Measurements from ENCODE around the gene PRR20E.
"Not testable (repeated sequence)": the region's sequence is repeated elsewhere in the genome, so short reads cannot be mapped to it uniquely, and the experiment has no call there.

The PRR20E gene

GRCh38 chr13:57166897-57167296 lies at the start of gene PRR20E:
Gene PRR20E, plus strand, starts transcription at chr13:57167197. Its CDS starts 387 bp downstream, at chr13:57167584.
- not testable (repeated sequence) for DNase-seq (ENCODE audit: low spot score)

DNA sequence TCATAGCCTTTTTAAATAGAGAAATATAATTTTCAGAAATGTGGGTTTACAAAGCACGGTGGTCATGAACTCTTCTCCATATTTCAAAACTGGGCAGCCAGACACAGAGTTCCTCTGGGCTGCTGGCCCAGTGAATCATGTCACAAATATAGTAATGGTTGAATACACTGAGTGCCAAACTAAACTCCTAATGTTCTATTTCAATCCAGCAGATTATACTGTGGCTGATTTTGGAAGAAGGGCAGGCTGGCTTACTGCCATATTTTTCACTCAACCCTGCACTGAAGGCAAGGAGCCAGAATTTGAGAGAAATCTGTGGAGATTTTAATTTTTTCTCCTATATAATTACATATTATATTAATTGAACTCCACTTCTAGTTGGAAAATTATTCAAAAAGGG lies 43.3 kb upstream of the PRR20E start:
- DNase-seq (ENCODE audit: low spot score): no peak

DNA sequence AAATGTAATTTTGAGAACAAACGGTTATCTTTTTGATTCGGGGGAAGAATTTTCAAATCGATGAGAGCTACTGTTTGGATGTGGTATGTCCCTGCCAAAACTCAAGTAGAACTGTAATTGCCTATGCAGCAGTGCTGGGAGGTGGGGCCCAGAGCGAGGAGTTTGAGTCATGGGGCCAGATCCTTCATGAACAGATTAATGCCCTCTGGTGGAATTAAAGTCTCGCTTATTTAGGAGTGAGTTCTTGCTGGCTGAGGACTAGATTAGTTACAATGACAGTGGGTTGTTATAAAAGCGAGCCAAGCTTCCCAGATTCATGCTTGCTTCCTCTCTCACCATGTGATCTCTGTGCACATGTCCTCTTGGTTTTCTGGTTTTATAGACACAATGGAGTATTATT lies 38.1 kb upstream of the PRR20E start:
- no peak for DNase-seq (ENCODE audit: low spot score)

DNA sequence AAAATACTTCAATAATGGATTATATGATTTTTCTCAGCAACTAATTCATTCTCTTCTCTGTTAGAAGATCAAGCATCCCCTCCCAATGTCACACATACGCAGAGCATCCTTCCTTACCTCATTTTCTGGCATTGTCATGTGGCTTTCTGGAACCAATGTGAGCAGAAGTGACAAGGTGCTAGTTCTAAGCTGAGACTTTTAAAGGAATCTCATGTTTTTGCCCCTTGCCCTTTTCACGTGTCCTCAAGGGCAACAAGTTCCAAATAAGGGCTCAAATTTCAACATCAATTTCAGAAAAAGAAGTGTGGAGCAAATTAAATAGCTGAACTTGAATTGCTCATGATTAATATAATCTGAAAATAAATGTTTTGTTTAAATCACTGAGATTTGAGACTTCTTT lies 30.9 kb upstream of the PRR20E start:
- DNase-seq (ENCODE audit: low spot score): no peak

- DNase-seq (ENCODE audit: low spot score): no peak
Measured at GRCh38 chr13:57137585-57137984, 29.4 kb upstream of the PRR20E start.

- no peak for DNase-seq (ENCODE audit: low spot score)
Measured at GRCh38 chr13:57138988-57139387, 28.0 kb upstream of the PRR20E start.

DNA sequence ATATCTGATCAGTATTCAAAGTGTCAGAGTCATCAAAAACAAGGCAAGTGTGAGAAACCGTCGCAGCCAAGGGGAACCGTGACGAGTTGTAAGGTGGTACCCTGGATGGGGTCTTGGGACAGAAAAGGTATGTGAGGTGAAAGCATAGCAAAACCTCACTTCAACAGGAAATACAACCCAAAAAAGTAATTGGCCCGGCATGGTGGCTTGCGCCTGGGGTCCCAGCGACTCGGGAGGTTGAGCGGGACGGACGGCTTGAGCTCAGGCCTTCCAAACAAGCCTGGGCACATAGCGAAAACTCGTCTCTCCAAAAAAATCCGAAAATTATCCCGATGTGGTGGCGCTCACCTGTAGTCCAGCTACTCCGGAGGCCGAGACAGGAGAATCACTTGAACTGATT lies 27.2 kb upstream of the PRR20E start:
- DNase-seq (ENCODE audit: low spot score): not testable (repeated sequence)

DNA sequence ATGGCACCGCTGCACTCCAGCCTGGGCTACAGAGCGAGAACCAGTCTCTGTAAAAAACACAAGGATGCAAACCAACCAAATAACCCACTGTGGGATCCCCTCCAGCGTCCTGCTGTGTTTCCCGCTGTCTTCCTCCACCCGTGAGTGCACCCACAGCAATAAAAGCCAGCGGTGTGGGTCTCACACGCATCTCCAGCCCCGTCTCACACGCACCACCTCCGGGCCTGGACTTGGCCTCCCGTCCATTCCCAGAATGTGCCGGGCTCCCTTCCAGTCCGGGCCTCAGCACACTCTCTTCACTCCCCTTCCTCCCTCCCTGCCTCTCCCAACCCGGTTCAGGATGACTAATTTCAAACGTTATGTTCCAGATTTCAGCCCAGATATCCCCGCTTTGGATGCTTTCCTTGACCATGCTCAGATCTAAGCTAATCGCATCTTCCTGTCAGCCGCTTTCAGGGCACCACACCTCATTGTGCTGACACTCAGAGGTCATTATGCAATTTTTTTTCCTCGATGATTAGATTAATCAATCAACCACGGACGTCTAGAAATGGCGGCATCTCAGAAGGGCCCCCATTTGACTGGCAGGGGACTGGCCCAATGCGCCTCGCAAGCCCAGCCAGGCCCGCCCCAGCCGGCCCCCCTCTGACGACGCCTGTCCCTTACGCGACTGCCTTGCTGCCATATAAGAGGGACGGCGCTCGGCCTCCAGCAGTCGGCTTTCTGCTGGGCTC lies 26.6 kb upstream of the PRR20E start, which contains the start of gene PRR20A:
Gene PRR20A, plus strand, starts transcription at position 684 of the 734 bp plus-strand sequence. CDS start 387 bp downstream, outside the sequence.
- not testable (repeated sequence) for DNase-seq (ENCODE audit: low spot score)

DNA sequence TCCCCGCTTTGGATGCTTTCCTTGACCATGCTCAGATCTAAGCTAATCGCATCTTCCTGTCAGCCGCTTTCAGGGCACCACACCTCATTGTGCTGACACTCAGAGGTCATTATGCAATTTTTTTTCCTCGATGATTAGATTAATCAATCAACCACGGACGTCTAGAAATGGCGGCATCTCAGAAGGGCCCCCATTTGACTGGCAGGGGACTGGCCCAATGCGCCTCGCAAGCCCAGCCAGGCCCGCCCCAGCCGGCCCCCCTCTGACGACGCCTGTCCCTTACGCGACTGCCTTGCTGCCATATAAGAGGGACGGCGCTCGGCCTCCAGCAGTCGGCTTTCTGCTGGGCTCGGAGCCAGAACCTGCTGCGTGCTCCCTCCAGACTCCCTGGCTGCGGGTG lies 19.8 kb upstream of the PRR20E start, which contains the start of gene PRR20B:
Gene PRR20B, plus strand, starts transcription at position 301 of the 400 bp plus-strand sequence. CDS start 387 bp downstream, outside the sequence.
- not testable (repeated sequence) for DNase-seq (ENCODE audit: low spot score)

DNA sequence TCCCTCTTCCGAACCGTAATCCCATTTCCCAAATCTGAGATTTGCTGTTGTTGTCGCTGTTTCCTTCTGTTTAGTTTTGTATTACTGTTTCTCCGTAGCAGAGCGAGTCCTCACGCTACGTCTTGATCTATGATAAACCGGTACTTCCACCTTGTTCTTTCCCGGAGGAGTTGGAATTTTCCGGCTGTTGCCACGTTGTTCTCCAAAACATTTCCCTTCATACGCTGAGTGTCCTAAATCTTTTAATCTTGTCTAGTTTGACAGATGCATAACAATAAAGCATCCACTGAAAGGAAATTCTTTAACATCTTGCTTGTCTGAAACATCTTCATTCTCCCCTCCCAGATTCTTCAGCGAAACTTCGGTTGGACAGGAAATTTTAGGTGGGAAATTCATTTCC lies 18.9 kb upstream of the PRR20E start:
- DNase-seq (ENCODE audit: low spot score): not testable (repeated sequence)

GRCh38 chr13:57153761-57154160 lies 13.2 kb upstream of the PRR20E start, which contains the start of gene PRR20C:
Gene PRR20C, plus strand, starts transcription at chr13:57154061. Its CDS starts 387 bp downstream, at chr13:57154448.
- DNase-seq (ENCODE audit: low spot score): not testable (repeated sequence)

DNA sequence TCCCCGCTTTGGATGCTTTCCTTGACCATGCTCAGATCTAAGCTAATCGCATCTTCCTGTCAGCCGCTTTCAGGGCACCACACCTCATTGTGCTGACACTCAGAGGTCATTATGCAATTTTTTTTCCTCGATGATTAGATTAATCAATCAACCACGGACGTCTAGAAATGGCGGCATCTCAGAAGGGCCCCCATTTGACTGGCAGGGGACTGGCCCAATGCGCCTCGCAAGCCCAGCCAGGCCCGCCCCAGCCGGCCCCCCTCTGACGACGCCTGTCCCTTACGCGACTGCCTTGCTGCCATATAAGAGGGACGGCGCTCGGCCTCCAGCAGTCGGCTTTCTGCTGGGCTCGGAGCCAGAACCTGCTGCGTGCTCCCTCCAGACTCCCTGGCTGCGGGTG lies 6.7 kb upstream of the PRR20E start, which contains the start of gene PRR20D:
Gene PRR20D, plus strand, starts transcription at position 301 of the 400 bp plus-strand sequence. CDS start 387 bp downstream, outside the sequence.
- not testable (repeated sequence) for DNase-seq (ENCODE audit: low spot score)

- no peak for DNase-seq (ENCODE audit: low spot score)
Measured at GRCh38 chr13:57191667-57192066, 24.7 kb downstream of the PRR20E start.

GRCh38 chr13:57212989-57213388 lies 46.0 kb downstream of the PRR20E start:
- no peak for DNase-seq (ENCODE audit: low spot score)

Data from hematopoietic multipotent progenitor cell treated with erythropoietin and hydrocortisone succinate and interleukin-3 and kit ligand, for 15 days (in vitro differentiated cells).